ENCODE results near the gene EVPL. TPM values are rescaled to one million over a fixed set of nuclear protein-coding genes. Genes with fewer than 3 reads are reported as not detected.
A peak's percentile ranks its signal among the peaks of the same experiment; 100 is the strongest.

Gene EVPL
- total RNA-seq, 1 experiment from 2014 or later = not detected

GRCh38 chr17:76034428-76035350 is 7.6 kb upstream of the EVPL start:
- H3K36me3 ChIP-seq (replicated peaks; ENCODE audit: control insufficient read depth, insufficient read depth, low read length) = peaks cover 5% of the 10 kb centered on the region
- H3K4me3 ChIP-seq (ENCODE audit: insufficient read depth, low read depth, low read length) = no peak overlapping the region
- no peaks in the 10 kb centered on the region for H3K27me3 ChIP-seq (ENCODE audit: control insufficient read depth, insufficient read depth, low read length)
- DNase-seq = no peak

GRCh38 chr17:76033139-76033538 is 6.0 kb upstream of the EVPL start:
- Histone ChIP-seq H3K27me3 (ENCODE audit: control insufficient read depth, insufficient read depth, low read length) (no peaks in the 10 kb centered on the region), H3K4me3 (ENCODE audit: insufficient read depth, low read depth, low read length) (no peak overlapping the region), H3K36me3 (replicated peaks; ENCODE audit: control insufficient read depth, insufficient read depth, low read length) (no peaks in the 10 kb centered on the region)
- DNase-seq = no peak

- Histone ChIP-seq H3K4me3 (ENCODE audit: insufficient read depth, low read depth, low read length) (no peak overlapping the region), H3K36me3 (replicated peaks; ENCODE audit: control insufficient read depth, insufficient read depth, low read length) (no peaks in the 10 kb centered on the region), H3K27me3 (ENCODE audit: control insufficient read depth, insufficient read depth, low read length) (no peaks in the 10 kb centered on the region)
- no peak for DNase-seq
Observed at GRCh38 chr17:76032780-76033108, 5.6 kb upstream of the EVPL start.

GRCh38 chr17:76032073-76032779 is 5.1 kb upstream of the EVPL start:
- no peak for DNase-seq
- Histone ChIP-seq H3K4me3 (ENCODE audit: insufficient read depth, low read depth, low read length) (no peak overlapping the region), H3K36me3 (replicated peaks; ENCODE audit: control insufficient read depth, insufficient read depth, low read length) (no peaks in the 10 kb centered on the region), H3K27me3 (ENCODE audit: control insufficient read depth, insufficient read depth, low read length) (no peaks in the 10 kb centered on the region)

- H3K27me3 ChIP-seq (ENCODE audit: control insufficient read depth, insufficient read depth, low read length) = no peaks in the 10 kb centered on the region
- H3K4me3 ChIP-seq (ENCODE audit: insufficient read depth, low read depth, low read length) = no peak overlapping the region
- DNase-seq = peak; percentile 36
- no peaks in the 10 kb centered on the region for H3K36me3 ChIP-seq (replicated peaks; ENCODE audit: control insufficient read depth, insufficient read depth, low read length)
Observed at GRCh38 chr17:76026714-76027158, 370 bp downstream of the EVPL start.

GRCh38 chr17:76025294-76025693 is 1.8 kb downstream of the EVPL start:
- Histone ChIP-seq H3K4me3 (ENCODE audit: insufficient read depth, low read depth, low read length) (no peak overlapping the region), H3K36me3 (replicated peaks; ENCODE audit: control insufficient read depth, insufficient read depth, low read length) (no peaks in the 10 kb centered on the region), H3K27me3 (ENCODE audit: control insufficient read depth, insufficient read depth, low read length) (no peaks in the 10 kb centered on the region)
- no peak for DNase-seq

GRCh38 chr17:76024353-76024752 is 2.8 kb downstream of the EVPL start:
- Histone ChIP-seq H3K4me3 (ENCODE audit: insufficient read depth, low read depth, low read length) (no peak overlapping the region), H3K27me3 (ENCODE audit: control insufficient read depth, insufficient read depth, low read length) (no peaks in the 10 kb centered on the region), H3K36me3 (replicated peaks; ENCODE audit: control insufficient read depth, insufficient read depth, low read length) (no peaks in the 10 kb centered on the region)
- DNase-seq = no peak

GRCh38 chr17:76023900-76024237 is 3.2 kb downstream of the EVPL start:
- no peak for DNase-seq
- Histone ChIP-seq H3K36me3 (replicated peaks; ENCODE audit: control insufficient read depth, insufficient read depth, low read length) (no peaks in the 10 kb centered on the region), H3K27me3 (ENCODE audit: control insufficient read depth, insufficient read depth, low read length) (no peaks in the 10 kb centered on the region), H3K4me3 (ENCODE audit: insufficient read depth, low read depth, low read length) (no peak overlapping the region)

- DNase-seq = no peak
- Histone ChIP-seq H3K27me3 (ENCODE audit: control insufficient read depth, insufficient read depth, low read length) (no peaks in the 10 kb centered on the region), H3K36me3 (replicated peaks; ENCODE audit: control insufficient read depth, insufficient read depth, low read length) (no peaks in the 10 kb centered on the region), H3K4me3 (ENCODE audit: insufficient read depth, low read depth, low read length) (no peak overlapping the region)
Observed at GRCh38 chr17:76022973-76023899, 3.9 kb downstream of the EVPL start.

- peak; percentile 59 for DNase-seq
- H3K4me3 ChIP-seq (ENCODE audit: insufficient read depth, low read depth, low read length) = no peak overlapping the region
- H3K36me3 ChIP-seq (replicated peaks; ENCODE audit: control insufficient read depth, insufficient read depth, low read length) = no peaks in the 10 kb centered on the region
- H3K27me3 ChIP-seq (ENCODE audit: control insufficient read depth, insufficient read depth, low read length) = no peaks in the 10 kb centered on the region
Observed at GRCh38 chr17:76022285-76022684, 4.8 kb downstream of the EVPL start.

GRCh38 chr17:76019833-76020467 is 7.2 kb downstream of the EVPL start:
- no peak overlapping the region for H3K4me3 ChIP-seq (ENCODE audit: insufficient read depth, low read depth, low read length)
- H3K27me3 ChIP-seq (ENCODE audit: control insufficient read depth, insufficient read depth, low read length) = no peaks in the 10 kb centered on the region
- no peaks in the 10 kb centered on the region for H3K36me3 ChIP-seq (replicated peaks; ENCODE audit: control insufficient read depth, insufficient read depth, low read length)
- peak; percentile 33 for DNase-seq

- no peaks in the 10 kb centered on the region for H3K27me3 ChIP-seq (ENCODE audit: control insufficient read depth, insufficient read depth, low read length)
- no peaks in the 10 kb centered on the region for H3K36me3 ChIP-seq (replicated peaks; ENCODE audit: control insufficient read depth, insufficient read depth, low read length)
- peak; percentile 60 for DNase-seq
- no peak overlapping the region for H3K4me3 ChIP-seq (ENCODE audit: insufficient read depth, low read depth, low read length)
Observed at GRCh38 chr17:76018801-76019200, 8.3 kb downstream of the EVPL start.

- Histone ChIP-seq H3K27me3 (ENCODE audit: control insufficient read depth, insufficient read depth, low read length) (no peaks in the 10 kb centered on the region), H3K36me3 (replicated peaks; ENCODE audit: control insufficient read depth, insufficient read depth, low read length) (no peaks in the 10 kb centered on the region), H3K4me3 (ENCODE audit: insufficient read depth, low read depth, low read length) (no peak overlapping the region)
- peak; percentile 50 for DNase-seq
Observed at GRCh38 chr17:76018340-76018680, 8.8 kb downstream of the EVPL start.
